HG03175 (cell line): ENCODE results near the gene FAHD1.

Experiments
- ATAC-seq: cut with Tn5 transposase; IDR thresholded peaks from one replicate; pipeline ENCODE4 v1.9.1; 2021; ENCODE audit warnings: mild to moderate bottlenecking, moderate library complexity; ENCODE audit not compliant: unreplicated experiment

Gene FAHD1

GRCh38 chr16:1878256-1878655 is 51.2 kb downstream of the FAHD1 start:
- no peak for ATAC-seq
